GM18502 (cell line): ENCODE data around the gene SLN.

Experiments used
- ATAC-seq: cut with Tn5 transposase; IDR thresholded peaks from one replicate; pipeline ENCODE4 v1.9.1; 2021; ENCODE audit warnings: mild to moderate bottlenecking; ENCODE audit not compliant: unreplicated experiment, poor library complexity

SLN gene

GRCh38 chr11:107689317-107690202 lies 22.3 kb downstream of the SLN start:
- peak; percentile 83 for ATAC-seq

GRCh38 chr11:107688322-107688918 lies 23.4 kb downstream of the SLN start:
- ATAC-seq, result no peak

- no peak for ATAC-seq
Observed at GRCh38 chr11:107683807-107684206, 28.0 kb downstream of the SLN start.

GRCh38 chr11:107683061-107683460 lies 28.8 kb downstream of the SLN start:
- no peak for ATAC-seq

GRCh38 chr11:107682572-107682971 lies 29.3 kb downstream of the SLN start:
- no peak for ATAC-seq

GRCh38 chr11:107682171-107682570 lies 29.7 kb downstream of the SLN start:
- no peak for ATAC-seq

- ATAC-seq, result no peak
Observed at GRCh38 chr11:107679255-107680024, 32.4 kb downstream of the SLN start.

GRCh38 chr11:107678632-107678971 lies 33.3 kb downstream of the SLN start:
- no peak for ATAC-seq

- ATAC-seq, result no peak
Observed at GRCh38 chr11:107677924-107678631, 33.8 kb downstream of the SLN start.

- ATAC-seq, result no peak
Observed at GRCh38 chr11:107676336-107677057, 35.4 kb downstream of the SLN start.

GRCh38 chr11:107675902-107676301 lies 36.0 kb downstream of the SLN start:
- no peak for ATAC-seq

- ATAC-seq, result no peak
Observed at GRCh38 chr11:107669893-107670601, 41.8 kb downstream of the SLN start.

GRCh38 chr11:107669191-107669740 lies 42.6 kb downstream of the SLN start:
- ATAC-seq, result no peak

- ATAC-seq, result no peak
Observed at GRCh38 chr11:107666911-107667613, 44.8 kb downstream of the SLN start.

GRCh38 chr11:107665018-107665417 lies 46.8 kb downstream of the SLN start:
- ATAC-seq, result no peak

- ATAC-seq, result no peak
Observed at GRCh38 chr11:107661656-107662055, 50.2 kb downstream of the SLN start.

- ATAC-seq, result no peak
Observed at GRCh38 chr11:107660066-107660465, 51.8 kb downstream of the SLN start.

- no peak for ATAC-seq
Observed at GRCh38 chr11:107659310-107659709, 52.5 kb downstream of the SLN start.
